CD4-positive, alpha-beta T cell treated with Interleukin-2 at 100 ng/mL for 4 hours (primary cell): ENCODE measurements around the gene CDC5L.

ENCODE experiments used
- DNase-seq: peaks from one replicate; pipeline ENCODE4 v3.0.0-alpha.2; 2020; ENCODE audit warnings: low spot score

CDC5L gene

GRCh38 chr6:44453146-44453545, 65.6 kb downstream of the CDC5L start:
- no peak for DNase-seq

GRCh38 chr6:44454198-44454597, 66.7 kb downstream of the CDC5L start:
- no peak for DNase-seq

GRCh38 chr6:44456070-44456965, 68.8 kb downstream of the CDC5L start:
- peak; percentile 42 for DNase-seq

- DNase-seq = no peak
These were observed 69.4 kb downstream of the CDC5L start for GRCh38 chr6:44456966-44457292.

GRCh38 chr6:44457596-44457995, 70.1 kb downstream of the CDC5L start:
- no peak for DNase-seq

- DNase-seq = no peak
These were observed 71.0 kb downstream of the CDC5L start for GRCh38 chr6:44458551-44458950.

GRCh38 chr6:44462335-44462734, 74.8 kb downstream of the CDC5L start:
- no peak for DNase-seq

- DNase-seq = no peak
These were observed 75.6 kb downstream of the CDC5L start for GRCh38 chr6:44462797-44463727.

- DNase-seq = no peak
These were observed 76.4 kb downstream of the CDC5L start for GRCh38 chr6:44463728-44464450.

- DNase-seq = no peak
These were observed 77.2 kb downstream of the CDC5L start for GRCh38 chr6:44464527-44465310.

GRCh38 chr6:44466955-44467354, 79.4 kb downstream of the CDC5L start:
- no peak for DNase-seq

- no peak for DNase-seq
These were observed 81.3 kb downstream of the CDC5L start for GRCh38 chr6:44468835-44469234.

- no peak for DNase-seq
These were observed 82.6 kb downstream of the CDC5L start for GRCh38 chr6:44470115-44470464.

- DNase-seq = no peak
These were observed 83.2 kb downstream of the CDC5L start for GRCh38 chr6:44470746-44471145.

- no peak for DNase-seq
These were observed 83.9 kb downstream of the CDC5L start for GRCh38 chr6:44471271-44471981.

- no peak for DNase-seq
These were observed 84.9 kb downstream of the CDC5L start for GRCh38 chr6:44472250-44472945.

- no peak for DNase-seq
These were observed 86.1 kb downstream of the CDC5L start for GRCh38 chr6:44473393-44474189.

GRCh38 chr6:44474190-44474631, 86.7 kb downstream of the CDC5L start:
- DNase-seq = no peak

GRCh38 chr6:44474643-44475042, 87.1 kb downstream of the CDC5L start:
- DNase-seq = no peak

GRCh38 chr6:44475417-44475778, 87.9 kb downstream of the CDC5L start:
- DNase-seq = no peak
